ENCODE data around the gene NR5A2. TPM values are rescaled to one million over a fixed set of nuclear protein-coding genes. Genes with fewer than 3 reads are reported as not detected.
A peak's percentile ranks its signal among the peaks of the same experiment; 100 is the strongest.

Gene NR5A2
- total RNA-seq, 2 experiments from 2014 or later: not detected

GRCh38 chr1:200037904-200038303, 10.4 kb downstream of the NR5A2 start:
- H3K9me3 Mint-ChIP-seq: no peaks in the 10 kb centered on the region
- peaks cover 36% of the 10 kb centered on the region for H3K4me1 Mint-ChIP-seq (ENCODE audit: low read depth)
- H3K27ac Mint-ChIP-seq: no peak overlapping the region
- H3K4me3 Mint-ChIP-seq: no peak overlapping the region
- H3K27me3 Mint-ChIP-seq: peaks cover 52% of the 10 kb centered on the region
- ChIA-PET CTCF (no interaction called here), POLR2A (no interaction called here)
- intact Hi-C loops (cut with micrococcal nuclease): loop anchor here (10.0 kb wide), 1 partner anchor 447 kb away; no protein-coding TSS in a partner anchor
- DNase-seq: no peak
- peaks cover 3% of the 10 kb centered on the region for H3K36me3 Mint-ChIP-seq

DNA sequence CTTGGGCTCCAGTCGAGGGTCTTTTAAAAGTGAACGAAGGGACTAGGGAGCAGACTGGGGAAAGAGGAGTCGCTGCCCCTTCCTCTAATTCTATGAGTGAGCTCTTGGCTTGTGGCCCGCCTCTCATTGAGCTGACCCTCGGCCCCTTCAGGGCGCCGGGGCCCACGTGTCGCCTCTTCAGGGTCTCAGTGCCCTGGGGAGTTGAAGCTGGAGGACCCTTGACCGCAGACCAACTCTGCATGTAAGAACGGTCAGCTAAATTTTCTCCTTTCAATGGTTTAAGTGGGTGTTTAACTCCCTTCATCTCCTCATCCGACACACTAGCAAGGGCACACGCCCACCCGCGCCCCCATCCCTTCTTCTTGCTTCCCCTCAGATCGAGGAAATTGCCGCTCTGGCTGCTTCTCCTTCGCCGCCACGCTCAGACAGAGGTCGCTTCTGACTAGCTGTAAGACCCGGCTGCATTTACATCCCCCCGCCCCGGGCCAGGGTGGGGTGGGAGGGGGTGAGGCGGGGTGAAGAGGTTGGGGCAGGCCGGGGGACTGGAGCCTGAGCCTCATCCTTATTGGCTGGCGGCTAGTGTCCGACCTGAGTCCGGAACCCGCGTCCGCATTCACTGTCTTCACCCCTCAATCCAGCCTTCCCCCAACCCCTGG, 10.9 kb downstream of the NR5A2 start:
- Mint-ChIP-seq H3K27ac (no peak overlapping the region), H3K4me1 (ENCODE audit: low read depth) (peaks cover 40% of the 10 kb centered on the region), H3K36me3 (peaks cover 3% of the 10 kb centered on the region), H3K9me3 (no peaks in the 10 kb centered on the region), H3K27me3 (peaks cover 57% of the 10 kb centered on the region), H3K4me3 (no peak overlapping the region)
- POLR2A ChIA-PET: no interaction called here
- DNase-seq: no peak
- intact Hi-C loops (cut with micrococcal nuclease): loop anchor here (10.0 kb wide), 1 partner anchor 446 kb away; no protein-coding TSS in a partner anchor
- CTCF ChIA-PET: no interaction called here

- Mint-ChIP-seq H3K4me1 (ENCODE audit: low read depth) (peaks cover 40% of the 10 kb centered on the region), H3K27ac (no peak overlapping the region), H3K4me3 (peak overlapping the region; percentile 64), H3K27me3 (peaks cover 61% of the 10 kb centered on the region), H3K9me3 (no peaks in the 10 kb centered on the region), H3K36me3 (peaks cover 3% of the 10 kb centered on the region)
- peak; percentile 41 for DNase-seq
- CTCF ChIA-PET: no interaction called here
- intact Hi-C loops (cut with micrococcal nuclease): loop anchor here (10.0 kb wide), 1 partner anchor 446 kb away; no protein-coding TSS in a partner anchor
- POLR2A ChIA-PET: no interaction called here
Measured at GRCh38 chr1:200038981-200039848, 11.7 kb downstream of the NR5A2 start.

DNA sequence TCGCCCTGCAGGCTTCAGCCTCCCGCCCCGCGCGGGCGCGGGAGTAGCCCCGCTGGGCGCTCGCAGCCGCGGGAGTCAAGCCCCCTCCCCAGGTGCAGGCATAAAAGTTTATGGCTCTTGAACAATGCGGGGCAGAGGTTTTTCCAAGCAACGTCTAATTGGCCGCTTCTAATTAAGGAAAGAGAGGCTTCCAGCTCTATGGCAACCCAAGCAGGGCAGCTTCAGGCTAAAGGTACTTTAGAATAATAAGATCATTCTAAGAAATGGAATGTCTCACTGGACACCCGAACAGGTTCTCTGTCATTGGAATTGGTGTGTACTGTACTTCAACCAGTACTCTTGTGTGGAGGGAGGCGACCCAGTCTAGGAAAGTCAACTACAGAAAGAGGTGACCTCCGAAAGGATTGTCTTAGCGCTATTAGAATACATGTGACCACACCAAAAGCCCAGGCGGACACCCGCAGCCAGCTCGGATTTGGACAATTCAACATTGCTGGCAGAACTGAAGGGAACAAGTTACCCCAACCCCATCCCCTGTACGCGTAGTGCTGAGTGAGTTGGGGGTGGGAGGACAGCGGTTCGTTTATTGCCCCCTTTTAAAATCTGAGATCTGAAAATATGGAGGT, 12.5 kb downstream of the NR5A2 start:
- Mint-ChIP-seq H3K27me3 (peaks cover 61% of the 10 kb centered on the region), H3K4me3 (no peak overlapping the region), H3K36me3 (peaks cover 3% of the 10 kb centered on the region), H3K4me1 (ENCODE audit: low read depth) (peaks cover 40% of the 10 kb centered on the region), H3K9me3 (no peaks in the 10 kb centered on the region), H3K27ac (no peak overlapping the region)
- CTCF ChIA-PET: no interaction called here
- no peak for DNase-seq
- intact Hi-C loops (cut with micrococcal nuclease): loop anchor here (10.0 kb wide), 1 partner anchor 445 kb away; no protein-coding TSS in a partner anchor
- POLR2A ChIA-PET: no interaction called here

GRCh38 chr1:200040481-200041138, 13.1 kb downstream of the NR5A2 start:
- H3K4me1 Mint-ChIP-seq (ENCODE audit: low read depth): peaks cover 38% of the 10 kb centered on the region
- no peaks in the 10 kb centered on the region for H3K9me3 Mint-ChIP-seq
- H3K36me3 Mint-ChIP-seq: peaks cover 3% of the 10 kb centered on the region
- no peak overlapping the region for H3K27ac Mint-ChIP-seq
- ChIA-PET POLR2A (no interaction called here), CTCF (no interaction called here)
- H3K27me3 Mint-ChIP-seq: peaks cover 67% of the 10 kb centered on the region
- no peak overlapping the region for H3K4me3 Mint-ChIP-seq
- peak; percentile 21 for DNase-seq
- intact Hi-C loops (cut with micrococcal nuclease): no loop called here

- CTCF ChIA-PET: no interaction called here
- peaks cover 73% of the 10 kb centered on the region for H3K27me3 Mint-ChIP-seq
- POLR2A ChIA-PET: no interaction called here
Measured at GRCh38 chr1:200041337-200042118, 14.0 kb downstream of the NR5A2 start.

DNA sequence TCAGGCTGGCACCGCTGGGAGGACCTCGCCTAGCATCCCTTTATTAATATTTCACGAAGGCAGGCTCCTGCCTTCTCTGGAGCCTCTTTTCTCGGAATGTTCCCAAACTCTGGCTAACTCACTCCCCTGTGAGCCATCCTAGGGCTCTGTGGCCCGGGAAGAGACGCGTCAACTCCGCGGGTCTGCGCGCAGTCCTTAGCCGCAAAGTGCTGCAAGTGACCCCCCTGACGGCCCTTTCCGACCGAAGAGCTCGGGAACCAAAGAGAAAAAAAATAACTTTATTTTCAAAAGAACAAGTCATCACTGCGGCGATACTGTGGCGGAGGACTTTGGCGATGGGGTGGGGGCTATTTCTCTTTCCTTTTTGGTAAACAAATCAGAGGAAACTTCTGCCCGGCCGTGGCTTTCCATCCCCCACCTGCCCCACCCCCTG, 14.6 kb downstream of the NR5A2 start:
- ChIA-PET CTCF (no interaction called here), POLR2A (no interaction called here)
- Mint-ChIP-seq H3K9me3 (no peaks in the 10 kb centered on the region), H3K4me1 (ENCODE audit: low read depth) (peaks cover 30% of the 10 kb centered on the region), H3K27me3 (peaks cover 68% of the 10 kb centered on the region), H3K27ac (no peak overlapping the region), H3K4me3 (no peak overlapping the region), H3K36me3 (peaks cover 3% of the 10 kb centered on the region)
- DNase-seq: no peak
- intact Hi-C loops (cut with micrococcal nuclease): loop anchor here (2.0 kb wide), 1 partner anchor 13 kb away; no protein-coding TSS in a partner anchor

More at GRCh38 chr1:200041337-200042118, 14.0 kb downstream of the NR5A2 start:
- no peaks in the 10 kb centered on the region for H3K9me3 Mint-ChIP-seq
- intact Hi-C loops (cut with micrococcal nuclease): loop anchor here (2.0 kb wide), 1 partner anchor 13 kb away; no protein-coding TSS in a partner anchor
- no peak overlapping the region for H3K27ac Mint-ChIP-seq
- H3K36me3 Mint-ChIP-seq: peaks cover 3% of the 10 kb centered on the region
- no peak for DNase-seq
- peaks cover 30% of the 10 kb centered on the region for H3K4me1 Mint-ChIP-seq (ENCODE audit: low read depth)
- no peak overlapping the region for H3K4me3 Mint-ChIP-seq

DNA sequence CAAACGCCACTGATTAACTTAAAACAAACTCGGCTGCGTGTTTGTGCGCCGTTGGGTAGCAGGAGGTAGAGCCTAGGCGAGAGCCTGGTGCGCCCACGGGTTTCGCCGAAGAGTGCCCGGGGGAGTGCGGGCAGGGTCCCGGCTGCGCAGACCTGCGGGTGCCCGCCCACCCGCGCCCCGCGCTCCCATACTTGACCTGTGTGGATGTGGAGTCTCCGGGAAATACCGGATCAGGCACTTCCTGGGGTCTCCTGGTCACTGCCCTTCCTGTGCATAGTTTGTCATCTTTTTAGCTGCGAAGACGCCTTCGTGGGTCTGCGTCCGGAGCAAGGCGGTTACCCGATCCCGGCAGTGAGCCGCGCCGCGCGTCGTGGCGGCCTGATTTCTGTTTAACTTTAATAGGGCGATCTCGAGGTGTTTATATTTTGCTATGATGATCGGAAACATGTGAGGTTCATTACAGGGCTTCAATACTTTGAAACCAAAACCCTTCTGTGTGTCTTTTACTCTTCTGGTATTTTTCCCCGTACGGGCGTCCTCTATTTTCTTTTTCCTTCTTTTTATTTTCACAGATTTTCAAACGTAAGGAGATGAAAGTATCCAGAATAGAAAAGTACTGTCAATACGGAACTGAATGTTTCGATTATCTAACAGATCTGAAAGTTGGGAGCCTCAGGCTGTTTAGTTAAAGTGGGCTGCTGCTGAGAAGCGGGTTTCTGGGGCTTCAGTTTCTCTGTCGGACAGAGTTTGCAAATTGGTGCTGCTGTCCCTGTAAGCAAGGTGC, 15.2 kb downstream of the NR5A2 start:
- H3K4me3 Mint-ChIP-seq: peak overlapping the region; percentile 67
- no peak overlapping the region for H3K27ac Mint-ChIP-seq
- intact Hi-C loops (cut with micrococcal nuclease): loop anchor here (2.0 kb wide), 1 partner anchor 14 kb away; no protein-coding TSS in a partner anchor
- ChIA-PET CTCF (no interaction called here), POLR2A (no interaction called here)
- peaks cover 3% of the 10 kb centered on the region for H3K36me3 Mint-ChIP-seq
- no peak for DNase-seq
- H3K4me1 Mint-ChIP-seq (ENCODE audit: low read depth): peaks cover 30% of the 10 kb centered on the region
- no peaks in the 10 kb centered on the region for H3K9me3 Mint-ChIP-seq
- peaks cover 62% of the 10 kb centered on the region for H3K27me3 Mint-ChIP-seq

GRCh38 chr1:200043336-200043668, 15.8 kb downstream of the NR5A2 start:
- intact Hi-C loops (cut with micrococcal nuclease): loop anchor here (2.0 kb wide), 1 partner anchor 15 kb away; no protein-coding TSS in a partner anchor
- ChIA-PET POLR2A (no interaction called here), CTCF (no interaction called here)
- Mint-ChIP-seq H3K4me1 (ENCODE audit: low read depth) (peaks cover 30% of the 10 kb centered on the region), H3K36me3 (peaks cover 3% of the 10 kb centered on the region), H3K4me3 (peak overlapping the region; percentile 67), H3K27ac (no peak overlapping the region), H3K27me3 (peaks cover 57% of the 10 kb centered on the region), H3K9me3 (no peaks in the 10 kb centered on the region)
- no peak for DNase-seq

GRCh38 chr1:200046115-200046514, 18.6 kb downstream of the NR5A2 start:
- ChIA-PET CTCF (no interaction called here), POLR2A (no interaction called here)
- Mint-ChIP-seq H3K36me3 (peaks cover 3% of the 10 kb centered on the region), H3K4me1 (ENCODE audit: low read depth) (peaks cover 17% of the 10 kb centered on the region), H3K27ac (no peak overlapping the region), H3K4me3 (no peak overlapping the region), H3K9me3 (no peaks in the 10 kb centered on the region), H3K27me3 (peaks cover 35% of the 10 kb centered on the region)
- DNase-seq: no peak
- intact Hi-C loops (cut with micrococcal nuclease): no loop called here

- H3K27me3 Mint-ChIP-seq: peaks cover 23% of the 10 kb centered on the region
- intact Hi-C loops (cut with micrococcal nuclease): no loop called here
- CTCF ChIA-PET: no interaction called here
Measured at GRCh38 chr1:200048244-200048643, 20.7 kb downstream of the NR5A2 start.

More at GRCh38 chr1:200048244-200048643, 20.7 kb downstream of the NR5A2 start:
- Mint-ChIP-seq H3K27ac (no peak overlapping the region), H3K4me3 (no peak overlapping the region), H3K4me1 (ENCODE audit: low read depth) (peaks cover under 1% of the 10 kb centered on the region), H3K9me3 (no peaks in the 10 kb centered on the region), H3K36me3 (no peaks in the 10 kb centered on the region)
- POLR2A ChIA-PET: no interaction called here
- DNase-seq: no peak
